Fibroblast of lung (primary cell): ENCODE measurements around the gene POLR1E. TPM values are rescaled to one million over a fixed set of nuclear protein-coding genes. Genes with fewer than 3 reads are reported as not detected.
A peak's percentile ranks its signal among the peaks of the same experiment; 100 is the strongest.

ENCODE experiments used
- DNase-seq, 2 donors: peaks; one replicate each; pipeline versions ENCODE4 v3.0.0 to v3.0.0-alpha.2; 2010; ENCODE audit warnings: low read depth in 2 of 2
- H2AFZ ChIP-seq: 2 replicates; pipeline ENCODE4 v1.5.1; 2012; ENCODE audit warnings: low read length, control low read depth, inconsistent platforms
- H3K27ac ChIP-seq: 2 replicates; pipeline ENCODE4 v1.5.1; 2011; ENCODE audit warnings: low read length, control low read depth; ENCODE audit not compliant: insufficient read depth
- H3K27me3 ChIP-seq: 2 replicates; pipeline ENCODE4 v1.5.1; 2011; ENCODE audit warnings: mild to moderate bottlenecking, low read length; ENCODE audit not compliant: control insufficient read depth, insufficient read depth
- H3K36me3 ChIP-seq: 2 replicates; pipeline ENCODE4 v1.5.1; 2011; ENCODE audit warnings: low read length; ENCODE audit not compliant: control insufficient read depth, insufficient read depth
- H3K4me1 ChIP-seq: 2 replicates; pipeline ENCODE4 v1.5.1; 2011; ENCODE audit warnings: low read length; ENCODE audit not compliant: control insufficient read depth, insufficient read depth; ENCODE audit errors: extremely low read depth
- H3K4me2 ChIP-seq: 2 replicates; pipeline ENCODE4 v1.5.1; 2011; ENCODE audit warnings: low read length, control low read depth; ENCODE audit not compliant: insufficient read depth; ENCODE audit errors: extremely low read depth
- H3K4me3 ChIP-seq, 4 experiments: fragments of 200-600 bp in 1 of 4; sonication (generic) in 1 of 4; replicated peaks in 1 of 4; 2 replicates each; pipeline ENCODE4 v1.5.1; 2011 to 2016; ENCODE audit warnings: low read length in 4 of 4, low read depth in 3 of 4, mild to moderate bottlenecking in 3 of 4, control low read depth in 2 of 4, inconsistent platforms in 1 of 4, mixed read lengths in 1 of 4; ENCODE audit not compliant: insufficient read depth in 1 of 4; ENCODE audit errors: control extremely low read depth in 1 of 4
- H3K79me2 ChIP-seq: 2 replicates; pipeline ENCODE4 v1.5.1; 2012; ENCODE audit warnings: mild to moderate bottlenecking, low read length, inconsistent platforms; ENCODE audit not compliant: control insufficient read depth, insufficient read depth
- H3K9ac ChIP-seq: 2 replicates; pipeline ENCODE4 v1.5.1; 2011; ENCODE audit warnings: mild to moderate bottlenecking, low read length, control low read depth; ENCODE audit not compliant: insufficient read depth
- H3K9me3 ChIP-seq: 2 replicates; pipeline ENCODE4 v1.5.1; 2012; ENCODE audit warnings: low read depth, low read length; ENCODE audit not compliant: control insufficient read depth, insufficient read depth
- H4K20me1 ChIP-seq: 2 replicates; pipeline ENCODE4 v1.5.1; 2011; ENCODE audit warnings: low read length; ENCODE audit not compliant: control insufficient read depth, insufficient read depth; ENCODE audit errors: extremely low read depth
- EZH2 ChIP-seq: IDR thresholded peaks from 2 replicates; pipeline ENCODE4 v1.5.1; 2012; ENCODE audit warnings: low read length, control low read depth, mild to moderate bottlenecking; ENCODE audit errors: missing control alignments
- polyA plus RNA-seq, 2 donors: library from polyadenylated mRNA; depleted of rRNA in 1 of 2; stranded (reverse) in 1 of 2; unstranded in 1 of 2; fragments of >200 nt; gene quantifications; 2 replicates each; pipeline ENCODE4 v1.2.1, GENCODE V29; 2011 to 2012; ENCODE audit warnings: missing spikeins in 1 of 2
- total RNA-seq: library from RNA; depleted of rRNA; stranded (reverse); fragments of >200 nt; gene quantifications from 2 replicates; pipeline ENCODE4 v1.2.1, GENCODE V29; 2014
- TF ChIP-seq, protein P1 (sequence below), 2 donors: IDR thresholded peaks in 1 of 2; conservative IDR thresholded peaks in 1 of 2; 1 replicate in 1 of 2; 2 replicates in 1 of 2; pipeline ENCODE4 v1.5.1; 2011 to 2012; ENCODE audit warnings: low read length in 2 of 2, control low read depth in 1 of 2, inconsistent platforms in 1 of 2, low read depth in 1 of 2, mild to moderate bottlenecking in 1 of 2

Gene POLR1E
- total and polyA plus RNA-seq, 2 donors (not counting 1 experiment from before 2014, with no cell fraction given): 30.9 to 31.7 TPM

GRCh38 chr9:37501957-37502596, 16.3 kb downstream of the POLR1E start:
- Histone ChIP-seq H4K20me1 (no peaks in the 10 kb centered on the region), H3K4me1 (no peaks in the 10 kb centered on the region), H3K36me3 (peaks cover 17% of the 10 kb centered on the region), H3K4me3 (no peak overlapping the region), H3K79me2 (no peaks in the 10 kb centered on the region), H3K27me3 (no peaks in the 10 kb centered on the region), H3K27ac (no peak overlapping the region), H3K4me2 (no peak overlapping the region), H2AFZ (no peak overlapping the region), H3K9ac (no peak overlapping the region), H3K9me3 (no peaks in the 10 kb centered on the region)
- TF ChIP-seq EZH2: no peak
- TF ChIP-seq, protein P1, sequence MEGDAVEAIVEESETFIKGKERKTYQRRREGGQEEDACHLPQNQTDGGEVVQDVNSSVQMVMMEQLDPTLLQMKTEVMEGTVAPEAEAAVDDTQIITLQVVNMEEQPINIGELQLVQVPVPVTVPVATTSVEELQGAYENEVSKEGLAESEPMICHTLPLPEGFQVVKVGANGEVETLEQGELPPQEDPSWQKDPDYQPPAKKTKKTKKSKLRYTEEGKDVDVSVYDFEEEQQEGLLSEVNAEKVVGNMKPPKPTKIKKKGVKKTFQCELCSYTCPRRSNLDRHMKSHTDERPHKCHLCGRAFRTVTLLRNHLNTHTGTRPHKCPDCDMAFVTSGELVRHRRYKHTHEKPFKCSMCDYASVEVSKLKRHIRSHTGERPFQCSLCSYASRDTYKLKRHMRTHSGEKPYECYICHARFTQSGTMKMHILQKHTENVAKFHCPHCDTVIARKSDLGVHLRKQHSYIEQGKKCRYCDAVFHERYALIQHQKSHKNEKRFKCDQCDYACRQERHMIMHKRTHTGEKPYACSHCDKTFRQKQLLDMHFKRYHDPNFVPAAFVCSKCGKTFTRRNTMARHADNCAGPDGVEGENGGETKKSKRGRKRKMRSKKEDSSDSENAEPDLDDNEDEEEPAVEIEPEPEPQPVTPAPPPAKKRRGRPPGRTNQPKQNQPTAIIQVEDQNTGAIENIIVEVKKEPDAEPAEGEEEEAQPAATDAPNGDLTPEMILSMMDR (conservative IDR thresholded peaks at IDR 0.05 in 1 of 2, IDR thresholded peaks at IDR 0.05 in 1 of 2; ENCODE audit: low read depth in 1 of 2, low read length in 2 of 2): no peak
- DNase-seq: no peak

DNA sequence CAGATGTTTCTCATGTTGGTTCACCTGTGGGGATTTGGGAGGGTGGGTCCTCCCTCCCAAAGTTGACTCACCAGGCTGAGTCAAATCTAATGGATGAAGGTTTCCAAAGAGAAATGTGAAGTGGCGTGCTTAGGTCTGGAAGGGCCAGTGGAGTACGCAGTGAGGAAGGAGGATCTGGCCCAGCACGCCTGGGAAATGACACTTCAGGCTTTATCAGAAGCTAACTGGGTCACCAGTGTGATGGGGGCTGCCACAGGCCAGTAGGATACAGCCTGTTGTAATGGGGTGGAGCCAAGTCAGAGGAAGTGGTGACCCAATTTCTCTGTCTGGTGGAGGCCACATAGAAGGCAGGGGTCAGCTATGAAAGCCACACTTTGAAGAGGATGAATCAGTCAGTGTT, 18.0 kb downstream of the POLR1E start:
- TF ChIP-seq EZH2: no peak
- TF ChIP-seq, protein P1 (conservative IDR thresholded peaks at IDR 0.05 in 1 of 2, IDR thresholded peaks at IDR 0.05 in 1 of 2; ENCODE audit: low read depth in 1 of 2, low read length in 2 of 2): no peak
- Histone ChIP-seq H3K79me2 (no peaks in the 10 kb centered on the region), H3K9ac (no peak overlapping the region), H3K9me3 (no peaks in the 10 kb centered on the region), H3K27ac (no peak overlapping the region), H3K36me3 (peaks cover 20% of the 10 kb centered on the region), H3K4me1 (no peaks in the 10 kb centered on the region), H4K20me1 (no peaks in the 10 kb centered on the region), H3K4me3 (no peak overlapping the region), H3K27me3 (no peaks in the 10 kb centered on the region), H3K4me2 (no peak overlapping the region), H2AFZ (no peak overlapping the region)
- peak in 1 of 2 donors; percentile 18 for DNase-seq

DNA sequence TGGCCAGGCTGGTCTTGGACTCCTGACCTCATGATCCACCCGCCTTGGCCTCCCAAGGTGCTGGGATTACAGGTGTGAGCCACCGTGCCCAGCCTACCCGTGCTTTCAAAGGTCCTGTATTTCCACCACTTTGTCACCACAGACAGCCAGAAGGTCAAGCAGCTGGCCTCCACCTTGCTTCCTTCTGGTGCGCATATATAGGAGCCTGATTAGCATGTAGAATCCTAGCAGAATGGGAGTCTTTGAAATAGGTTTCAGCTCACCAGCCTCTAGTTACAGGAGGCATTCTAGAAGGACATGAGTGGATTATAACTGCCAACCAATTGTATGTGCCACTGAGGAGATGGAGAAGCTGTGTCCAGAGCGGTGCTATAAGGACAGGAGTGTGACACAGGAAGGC, 18.9 kb downstream of the POLR1E start:
- Histone ChIP-seq H2AFZ (no peak overlapping the region), H3K9me3 (no peaks in the 10 kb centered on the region), H3K4me1 (no peaks in the 10 kb centered on the region), H3K27ac (no peak overlapping the region), H3K4me3 (no peak overlapping the region), H3K4me2 (no peak overlapping the region), H3K27me3 (no peaks in the 10 kb centered on the region), H3K9ac (no peak overlapping the region), H3K79me2 (no peaks in the 10 kb centered on the region), H3K36me3 (peaks cover 20% of the 10 kb centered on the region), H4K20me1 (no peaks in the 10 kb centered on the region)
- no peak for DNase-seq
- TF ChIP-seq, protein P1 (conservative IDR thresholded peaks at IDR 0.05 in 1 of 2, IDR thresholded peaks at IDR 0.05 in 1 of 2; ENCODE audit: low read depth in 1 of 2, low read length in 2 of 2): no peak
- no peak for TF ChIP-seq EZH2
